ENCODE measurements around the gene MVB12B.

The MVB12B gene

GRCh38 chr9:126456441-126457174 lies 130.0 kb downstream of the MVB12B start:
- Histone ChIP-seq H3K4me3 (replicated peaks; ENCODE audit: insufficient read depth, low read length) (no peak overlapping the region), H3K27ac (replicated peaks) (no peak overlapping the region), H3K27me3 (ENCODE audit: insufficient read depth, poor library complexity, severe bottlenecking) (no peaks in the 10 kb centered on the region)
- no peak for DNase-seq (ENCODE audit: low read depth in 1 of 2, low spot score in 1 of 2)
- TF ChIP-seq REST (IDR thresholded peaks at IDR 0.05; ENCODE audit: insufficient replicate concordance, low read depth) (no peak), GABPA (IDR thresholded peaks at IDR 0.05; ENCODE audit: low read depth) (no peak), CTCF (IDR thresholded peaks at IDR 0.05; ENCODE audit: insufficient read depth, low read length) (no peak), SPI1 (IDR thresholded peaks at IDR 0.05; ENCODE audit: borderline replicate concordance, low read depth) (no peak), POLR2AphosphoS5 (IDR thresholded peaks at IDR 0.05; ENCODE audit: low read depth) (no peak)

- Histone ChIP-seq H3K27me3 (ENCODE audit: insufficient read depth, poor library complexity, severe bottlenecking) (no peaks in the 10 kb centered on the region), H3K27ac (replicated peaks) (no peak overlapping the region), H3K4me3 (replicated peaks; ENCODE audit: insufficient read depth, low read length) (no peak overlapping the region)
- TF ChIP-seq CTCF (IDR thresholded peaks at IDR 0.05; ENCODE audit: insufficient read depth, low read length) (no peak), POLR2AphosphoS5 (IDR thresholded peaks at IDR 0.05; ENCODE audit: low read depth) (no peak), SPI1 (IDR thresholded peaks at IDR 0.05; ENCODE audit: borderline replicate concordance, low read depth) (no peak), GABPA (IDR thresholded peaks at IDR 0.05; ENCODE audit: low read depth) (no peak), REST (IDR thresholded peaks at IDR 0.05; ENCODE audit: insufficient replicate concordance, low read depth) (no peak)
- no peak for DNase-seq (ENCODE audit: low read depth in 1 of 2, low spot score in 1 of 2)
Measured at GRCh38 chr9:126457175-126457547, 130.5 kb downstream of the MVB12B start.

- Histone ChIP-seq H3K4me3 (replicated peaks; ENCODE audit: insufficient read depth, low read length) (no peak overlapping the region), H3K27me3 (ENCODE audit: insufficient read depth, poor library complexity, severe bottlenecking) (no peaks in the 10 kb centered on the region), H3K27ac (replicated peaks) (no peak overlapping the region)
- TF ChIP-seq GABPA (IDR thresholded peaks at IDR 0.05; ENCODE audit: low read depth) (no peak), SPI1 (IDR thresholded peaks at IDR 0.05; ENCODE audit: borderline replicate concordance, low read depth) (no peak), CTCF (IDR thresholded peaks at IDR 0.05; ENCODE audit: insufficient read depth, low read length) (no peak), POLR2AphosphoS5 (IDR thresholded peaks at IDR 0.05; ENCODE audit: low read depth) (no peak), REST (IDR thresholded peaks at IDR 0.05; ENCODE audit: insufficient replicate concordance, low read depth) (no peak)
- no peak for DNase-seq (ENCODE audit: low read depth in 1 of 2, low spot score in 1 of 2)
Measured at GRCh38 chr9:126457890-126458289, 131.3 kb downstream of the MVB12B start.
